ENCODE data around the gene NLRP2B.
"Not testable (repeated sequence)": the region's sequence is repeated elsewhere in the genome, so short reads cannot be mapped to it uniquely, and the experiment has no call there.

Gene NLRP2B

GRCh38 chrX:57680160-57680559 lies at the start of gene NLRP2B:
NLRP2B (minus strand) TSS chrX:57680260.
- Histone ChIP-seq H3K9me3 (ENCODE audit: low read depth, low read length) (no peaks in the 10 kb centered on the region), H3K9ac (ENCODE audit: insufficient read length) (no peak within 1 kb of the TSS), H3K4me3 (no peak within 1 kb of the TSS), H3K27ac (no peak within 1 kb of the TSS), H3K36me3 (ENCODE audit: insufficient read depth, low read length) (no peaks in the 10 kb centered on the region)
- no peak for TF ChIP-seq EZH2 (IDR thresholded peaks at IDR 0.05)
- no peak for TF ChIP-seq POLR2AphosphoS5 (IDR thresholded peaks at IDR 0.05; ENCODE audit: borderline replicate concordance, low read depth, low read length)
- no peak for DNase-seq (ENCODE audit: low read depth, low spot score)

- not testable (repeated sequence) for H3K27ac ChIP-seq; H3K9ac ChIP-seq (ENCODE audit: insufficient read length); H3K9me3 ChIP-seq (ENCODE audit: low read depth, low read length); DNase-seq (ENCODE audit: low read depth, low spot score); H3K4me3 ChIP-seq; H3K36me3 ChIP-seq (ENCODE audit: insufficient read depth, low read length)
These were observed 45.9 kb upstream of the NLRP2B start for GRCh38 chrX:57725995-57726394.

GRCh38 chrX:57681341-57681740 lies 1.3 kb upstream of the NLRP2B start:
- Histone ChIP-seq H3K9me3 (ENCODE audit: low read depth, low read length) (no peaks in the 10 kb centered on the region), H3K36me3 (ENCODE audit: insufficient read depth, low read length) (no peaks in the 10 kb centered on the region), H3K9ac (ENCODE audit: insufficient read length) (no peak overlapping the region), H3K4me3 (no peak overlapping the region), H3K27ac (no peak overlapping the region)
- DNase-seq (ENCODE audit: low read depth, low spot score): no peak
- TF ChIP-seq POLR2AphosphoS5 (IDR thresholded peaks at IDR 0.05; ENCODE audit: borderline replicate concordance, low read depth, low read length) (no peak), FOXP2 (optimal IDR thresholded peaks at IDR 0.05; ENCODE audit: control extremely low read depth, extremely low read length, insufficient read depth) (no peak), EZH2 (IDR thresholded peaks at IDR 0.05) (no peak)

- no peak for DNase-seq (ENCODE audit: low read depth, low spot score)
- Histone ChIP-seq H3K27ac (no peak overlapping the region), H3K9me3 (ENCODE audit: low read depth, low read length) (no peaks in the 10 kb centered on the region), H3K9ac (ENCODE audit: insufficient read length) (no peak overlapping the region), H3K4me3 (no peak overlapping the region), H3K36me3 (ENCODE audit: insufficient read depth, low read length) (no peaks in the 10 kb centered on the region)
- TF ChIP-seq FOXP2 (optimal IDR thresholded peaks at IDR 0.05; ENCODE audit: control extremely low read depth, extremely low read length, insufficient read depth): no peak
- no peak for TF ChIP-seq EZH2 (IDR thresholded peaks at IDR 0.05)
- no peak for TF ChIP-seq POLR2AphosphoS5 (IDR thresholded peaks at IDR 0.05; ENCODE audit: borderline replicate concordance, low read depth, low read length)
These were observed 1.2 kb downstream of the NLRP2B start for GRCh38 chrX:57678686-57679428.

GRCh38 chrX:57677132-57677858 lies 2.8 kb downstream of the NLRP2B start:
- Histone ChIP-seq H3K9me3 (ENCODE audit: low read depth, low read length) (no peaks in the 10 kb centered on the region), H3K36me3 (ENCODE audit: insufficient read depth, low read length) (no peaks in the 10 kb centered on the region), H3K9ac (ENCODE audit: insufficient read length) (no peak overlapping the region), H3K27ac (no peak overlapping the region), H3K4me3 (no peak overlapping the region)
- TF ChIP-seq POLR2AphosphoS5 (IDR thresholded peaks at IDR 0.05; ENCODE audit: borderline replicate concordance, low read depth, low read length) (no peak), FOXP2 (optimal IDR thresholded peaks at IDR 0.05; ENCODE audit: control extremely low read depth, extremely low read length, insufficient read depth) (no peak), EZH2 (IDR thresholded peaks at IDR 0.05) (no peak)
- no peak for DNase-seq (ENCODE audit: low read depth, low spot score)

- Histone ChIP-seq H3K9ac (ENCODE audit: insufficient read length) (no peak overlapping the region), H3K36me3 (ENCODE audit: insufficient read depth, low read length) (no peaks in the 10 kb centered on the region), H3K4me3 (no peak overlapping the region), H3K27ac (no peak overlapping the region), H3K9me3 (ENCODE audit: low read depth, low read length) (no peaks in the 10 kb centered on the region)
- no peak for DNase-seq (ENCODE audit: low read depth, low spot score)
- no peak for TF ChIP-seq POLR2AphosphoS5 (IDR thresholded peaks at IDR 0.05; ENCODE audit: borderline replicate concordance, low read depth, low read length)
These were observed 4.7 kb downstream of the NLRP2B start for GRCh38 chrX:57675320-57675719.

GRCh38 chrX:57674861-57675260 lies 5.2 kb downstream of the NLRP2B start:
- no peak for DNase-seq (ENCODE audit: low read depth, low spot score)
- TF ChIP-seq POLR2AphosphoS5 (IDR thresholded peaks at IDR 0.05; ENCODE audit: borderline replicate concordance, low read depth, low read length): no peak
- no peak overlapping the region for H3K4me3 ChIP-seq

GRCh38 chrX:57669961-57670360 lies 10.1 kb downstream of the NLRP2B start:
- H3K9me3 ChIP-seq (ENCODE audit: low read depth, low read length): no peaks in the 10 kb centered on the region
- no peak for DNase-seq (ENCODE audit: low read depth, low spot score)
- H3K9ac ChIP-seq (ENCODE audit: insufficient read length): no peak overlapping the region
- no peak for TF ChIP-seq POLR2AphosphoS5 (IDR thresholded peaks at IDR 0.05; ENCODE audit: borderline replicate concordance, low read depth, low read length)
- TF ChIP-seq EZH2 (IDR thresholded peaks at IDR 0.05): no peak
- no peak for TF ChIP-seq FOXP2 (optimal IDR thresholded peaks at IDR 0.05; ENCODE audit: control extremely low read depth, extremely low read length, insufficient read depth)
- no peak overlapping the region for H3K4me3 ChIP-seq
- H3K36me3 ChIP-seq (ENCODE audit: insufficient read depth, low read length): no peaks in the 10 kb centered on the region
- no peak overlapping the region for H3K27ac ChIP-seq

More at GRCh38 chrX:57674861-57675260, 5.2 kb downstream of the NLRP2B start:
- Histone ChIP-seq H3K36me3 (ENCODE audit: insufficient read depth, low read length) (no peaks in the 10 kb centered on the region), H3K9ac (ENCODE audit: insufficient read length) (no peak overlapping the region), H3K9me3 (ENCODE audit: low read depth, low read length) (no peaks in the 10 kb centered on the region), H3K27ac (no peak overlapping the region)

- no peak for TF ChIP-seq FOXP2 (optimal IDR thresholded peaks at IDR 0.05; ENCODE audit: control extremely low read depth, extremely low read length, insufficient read depth)
- no peak for TF ChIP-seq EZH2 (IDR thresholded peaks at IDR 0.05)
- TF ChIP-seq POLR2AphosphoS5 (IDR thresholded peaks at IDR 0.05; ENCODE audit: borderline replicate concordance, low read depth, low read length): no peak
These were observed 13.1 kb downstream of the NLRP2B start for GRCh38 chrX:57667010-57667409.

More at GRCh38 chrX:57667010-57667409, 13.1 kb downstream of the NLRP2B start:
- Histone ChIP-seq H3K9me3 (ENCODE audit: low read depth, low read length) (no peaks in the 10 kb centered on the region), H3K9ac (ENCODE audit: insufficient read length) (no peak overlapping the region), H3K4me3 (no peak overlapping the region), H3K36me3 (ENCODE audit: insufficient read depth, low read length) (no peaks in the 10 kb centered on the region), H3K27ac (no peak overlapping the region)
- DNase-seq (ENCODE audit: low read depth, low spot score): no peak
